ENCODE results near the gene PPP1R10.
A peak's percentile ranks its signal among the peaks of the same experiment; 100 is the strongest.

PPP1R10 gene

DNA sequence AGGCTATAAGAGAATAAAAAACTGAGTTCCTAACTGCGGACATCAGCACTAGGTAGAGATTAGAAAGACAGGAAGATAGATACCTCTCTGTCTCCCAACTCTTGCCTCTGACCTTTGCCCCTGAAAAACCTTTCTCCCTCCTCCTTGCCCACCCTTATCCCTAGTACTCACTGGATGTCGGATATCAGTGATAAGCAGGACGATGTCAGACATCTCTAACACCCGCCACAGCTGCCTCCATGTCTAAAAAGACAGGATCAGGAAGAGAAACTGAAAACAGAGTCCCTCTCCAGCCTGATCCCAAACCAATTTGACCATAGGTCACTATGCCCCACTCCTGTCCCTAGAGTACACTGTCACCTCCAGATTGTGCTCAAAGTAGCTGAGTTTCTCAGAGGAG is 62.6 kb downstream of the PPP1R10 start:
- Mint-ChIP-seq H3K27ac (peak overlapping the region; percentile 6), H3K27me3 (no peaks in the 10 kb centered on the region), H3K4me1 (peaks cover 33% of the 10 kb centered on the region), H3K4me3 (peak overlapping the region; percentile 97), H3K9me3 (no peaks in the 10 kb centered on the region), H3K36me3 (peaks cover 57% of the 10 kb centered on the region)
- no peak for DNase-seq
- CTCF ChIA-PET: interaction anchor here (0.6 to 5.9 kb wide), 8 partner anchors 11 to 118 kb away, joined by 3 to 60 read pairs (median 3); no protein-coding TSS in a partner anchor
